ENCODE data around the gene SYNE2.

The SYNE2 gene

GRCh38 chr14:64253672-64254071, 400.9 kb downstream of the SYNE2 start:
- DNase-seq (ENCODE audit: low read depth) = no peak
- H3K4me3 ChIP-seq (ENCODE audit: low read depth, low read length) = no peak overlapping the region
- TF ChIP-seq CTCF (IDR thresholded peaks at IDR 0.05; ENCODE audit: control insufficient read depth, extremely low read depth, insufficient read depth) = no peak

- no peak overlapping the region for H3K4me3 ChIP-seq (ENCODE audit: low read depth, low read length)
- DNase-seq (ENCODE audit: low read depth) = no peak
- TF ChIP-seq CTCF (IDR thresholded peaks at IDR 0.05; ENCODE audit: control insufficient read depth, extremely low read depth, insufficient read depth) = no peak
These were observed 403.0 kb downstream of the SYNE2 start for GRCh38 chr14:64255756-64256155.

- no peak for TF ChIP-seq CTCF (IDR thresholded peaks at IDR 0.05; ENCODE audit: control insufficient read depth, extremely low read depth, insufficient read depth)
- H3K4me3 ChIP-seq (ENCODE audit: low read depth, low read length) = no peak overlapping the region
- DNase-seq (ENCODE audit: low read depth) = no peak
These were observed 407.6 kb downstream of the SYNE2 start for GRCh38 chr14:64260418-64260817.

- H3K4me3 ChIP-seq (ENCODE audit: low read depth, low read length) = no peak overlapping the region
- no peak for DNase-seq (ENCODE audit: low read depth)
- TF ChIP-seq CTCF (IDR thresholded peaks at IDR 0.05; ENCODE audit: control insufficient read depth, extremely low read depth, insufficient read depth) = no peak
These were observed 412.4 kb downstream of the SYNE2 start for GRCh38 chr14:64265222-64265621.

- TF ChIP-seq CTCF (IDR thresholded peaks at IDR 0.05; ENCODE audit: control insufficient read depth, extremely low read depth, insufficient read depth) = no peak
- no peak overlapping the region for H3K4me3 ChIP-seq (ENCODE audit: low read depth, low read length)
- DNase-seq (ENCODE audit: low read depth) = no peak
These were observed 413.4 kb downstream of the SYNE2 start for GRCh38 chr14:64266239-64266638.

- TF ChIP-seq CTCF (IDR thresholded peaks at IDR 0.05; ENCODE audit: control insufficient read depth, extremely low read depth, insufficient read depth) = no peak
- no peak for DNase-seq (ENCODE audit: low read depth)
- H3K4me3 ChIP-seq (ENCODE audit: low read depth, low read length) = no peak overlapping the region
These were observed 419.2 kb downstream of the SYNE2 start for GRCh38 chr14:64272019-64272418.
